ENCODE data around the gene COG6. TPM values are rescaled to one million over a fixed set of nuclear protein-coding genes. Genes with fewer than 3 reads are reported as not detected.

The COG6 gene
- total RNA-seq, 1 experiment from 2014 or later = 24.3 TPM

DNA sequence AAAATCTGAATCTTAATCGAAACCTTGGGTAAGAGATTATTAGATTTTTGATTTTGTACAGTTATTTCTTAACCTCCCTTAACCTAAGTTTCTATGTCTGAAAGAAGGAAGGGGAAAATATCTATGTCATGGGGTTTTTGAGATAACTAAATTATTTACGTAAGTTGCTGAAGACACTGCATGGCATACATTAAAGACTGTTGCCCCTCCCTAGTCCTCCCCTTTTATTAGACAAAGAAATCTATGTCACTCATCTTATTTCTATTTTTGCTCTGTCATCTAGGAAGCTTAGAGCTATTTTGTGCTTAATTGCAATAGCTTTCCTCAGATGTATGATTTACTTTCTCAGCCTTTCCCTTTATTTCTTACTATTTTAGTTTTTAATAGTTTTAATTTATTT, 15.0 kb downstream of the COG6 start:
- POLR2A ChIA-PET = no interaction called here
- no peak for DNase-seq (ENCODE audit: low read depth, low spot score)
- no peak for ATAC-seq
- H3K27me3 ChIP-seq (ENCODE audit: control insufficient read depth, insufficient read depth, low read length) = no peaks in the 10 kb centered on the region
- no TSS peak for BruUV-seq (replicated peaks)
- H3K36me3 ChIP-seq (ENCODE audit: control insufficient read depth, insufficient read depth, low read length) = no peaks in the 10 kb centered on the region
- CTCF ChIA-PET = no interaction called here
- no peaks in the 10 kb centered on the region for H3K4me1 ChIP-seq (ENCODE audit: control insufficient read depth, insufficient read depth, low read length)
- H3K9me3 ChIP-seq (ENCODE audit: control insufficient read depth, insufficient read depth, low read depth, low read length) = no peaks in the 10 kb centered on the region
- no peak overlapping the region for H3K4me3 ChIP-seq (ENCODE audit: low read depth in 2 of 2, low read length in 2 of 2)
- TF ChIP-seq, protein P1, sequence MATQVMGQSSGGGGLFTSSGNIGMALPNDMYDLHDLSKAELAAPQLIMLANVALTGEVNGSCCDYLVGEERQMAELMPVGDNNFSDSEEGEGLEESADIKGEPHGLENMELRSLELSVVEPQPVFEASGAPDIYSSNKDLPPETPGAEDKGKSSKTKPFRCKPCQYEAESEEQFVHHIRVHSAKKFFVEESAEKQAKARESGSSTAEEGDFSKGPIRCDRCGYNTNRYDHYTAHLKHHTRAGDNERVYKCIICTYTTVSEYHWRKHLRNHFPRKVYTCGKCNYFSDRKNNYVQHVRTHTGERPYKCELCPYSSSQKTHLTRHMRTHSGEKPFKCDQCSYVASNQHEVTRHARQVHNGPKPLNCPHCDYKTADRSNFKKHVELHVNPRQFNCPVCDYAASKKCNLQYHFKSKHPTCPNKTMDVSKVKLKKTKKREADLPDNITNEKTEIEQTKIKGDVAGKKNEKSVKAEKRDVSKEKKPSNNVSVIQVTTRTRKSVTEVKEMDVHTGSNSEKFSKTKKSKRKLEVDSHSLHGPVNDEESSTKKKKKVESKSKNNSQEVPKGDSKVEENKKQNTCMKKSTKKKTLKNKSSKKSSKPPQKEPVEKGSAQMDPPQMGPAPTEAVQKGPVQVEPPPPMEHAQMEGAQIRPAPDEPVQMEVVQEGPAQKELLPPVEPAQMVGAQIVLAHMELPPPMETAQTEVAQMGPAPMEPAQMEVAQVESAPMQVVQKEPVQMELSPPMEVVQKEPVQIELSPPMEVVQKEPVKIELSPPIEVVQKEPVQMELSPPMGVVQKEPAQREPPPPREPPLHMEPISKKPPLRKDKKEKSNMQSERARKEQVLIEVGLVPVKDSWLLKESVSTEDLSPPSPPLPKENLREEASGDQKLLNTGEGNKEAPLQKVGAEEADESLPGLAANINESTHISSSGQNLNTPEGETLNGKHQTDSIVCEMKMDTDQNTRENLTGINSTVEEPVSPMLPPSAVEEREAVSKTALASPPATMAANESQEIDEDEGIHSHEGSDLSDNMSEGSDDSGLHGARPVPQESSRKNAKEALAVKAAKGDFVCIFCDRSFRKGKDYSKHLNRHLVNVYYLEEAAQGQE (IDR thresholded peaks at IDR 0.05; ENCODE audit: insufficient read depth in 1 of 2, low read depth in 2 of 2, low read length in 1 of 2) = no peak
- TF ChIP-seq POLR2AphosphoS5 (IDR thresholded peaks at IDR 0.05; ENCODE audit: low read depth, low read length) = no peak
- no peak for TF ChIP-seq TCF7L2 (IDR thresholded peaks at IDR 0.05; ENCODE audit: low read depth, low read length)
- TF ChIP-seq, protein P2, sequence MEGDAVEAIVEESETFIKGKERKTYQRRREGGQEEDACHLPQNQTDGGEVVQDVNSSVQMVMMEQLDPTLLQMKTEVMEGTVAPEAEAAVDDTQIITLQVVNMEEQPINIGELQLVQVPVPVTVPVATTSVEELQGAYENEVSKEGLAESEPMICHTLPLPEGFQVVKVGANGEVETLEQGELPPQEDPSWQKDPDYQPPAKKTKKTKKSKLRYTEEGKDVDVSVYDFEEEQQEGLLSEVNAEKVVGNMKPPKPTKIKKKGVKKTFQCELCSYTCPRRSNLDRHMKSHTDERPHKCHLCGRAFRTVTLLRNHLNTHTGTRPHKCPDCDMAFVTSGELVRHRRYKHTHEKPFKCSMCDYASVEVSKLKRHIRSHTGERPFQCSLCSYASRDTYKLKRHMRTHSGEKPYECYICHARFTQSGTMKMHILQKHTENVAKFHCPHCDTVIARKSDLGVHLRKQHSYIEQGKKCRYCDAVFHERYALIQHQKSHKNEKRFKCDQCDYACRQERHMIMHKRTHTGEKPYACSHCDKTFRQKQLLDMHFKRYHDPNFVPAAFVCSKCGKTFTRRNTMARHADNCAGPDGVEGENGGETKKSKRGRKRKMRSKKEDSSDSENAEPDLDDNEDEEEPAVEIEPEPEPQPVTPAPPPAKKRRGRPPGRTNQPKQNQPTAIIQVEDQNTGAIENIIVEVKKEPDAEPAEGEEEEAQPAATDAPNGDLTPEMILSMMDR (IDR thresholded peaks at IDR 0.05) = no peak
- no peak for TF ChIP-seq SIN3A (IDR thresholded peaks at IDR 0.05; ENCODE audit: borderline replicate concordance, insufficient read depth, low read depth, low read length)
- no peak overlapping the region for H3K27ac ChIP-seq (ENCODE audit: low read length)
- in situ Hi-C loops (cut with HindIII; ENCODE audit: low pct_unique_long_range_greater_than_20kb, low sequenced_read_pairs) = no loop called here
- intact Hi-C loops (cut with micrococcal nuclease; ENCODE audit: unreplicated experiment) = loop anchor here (10.0 kb wide), 1 partner anchor 636 kb away; the partner anchor contains the start of genes NHLRC3 and PROSER1

DNA sequence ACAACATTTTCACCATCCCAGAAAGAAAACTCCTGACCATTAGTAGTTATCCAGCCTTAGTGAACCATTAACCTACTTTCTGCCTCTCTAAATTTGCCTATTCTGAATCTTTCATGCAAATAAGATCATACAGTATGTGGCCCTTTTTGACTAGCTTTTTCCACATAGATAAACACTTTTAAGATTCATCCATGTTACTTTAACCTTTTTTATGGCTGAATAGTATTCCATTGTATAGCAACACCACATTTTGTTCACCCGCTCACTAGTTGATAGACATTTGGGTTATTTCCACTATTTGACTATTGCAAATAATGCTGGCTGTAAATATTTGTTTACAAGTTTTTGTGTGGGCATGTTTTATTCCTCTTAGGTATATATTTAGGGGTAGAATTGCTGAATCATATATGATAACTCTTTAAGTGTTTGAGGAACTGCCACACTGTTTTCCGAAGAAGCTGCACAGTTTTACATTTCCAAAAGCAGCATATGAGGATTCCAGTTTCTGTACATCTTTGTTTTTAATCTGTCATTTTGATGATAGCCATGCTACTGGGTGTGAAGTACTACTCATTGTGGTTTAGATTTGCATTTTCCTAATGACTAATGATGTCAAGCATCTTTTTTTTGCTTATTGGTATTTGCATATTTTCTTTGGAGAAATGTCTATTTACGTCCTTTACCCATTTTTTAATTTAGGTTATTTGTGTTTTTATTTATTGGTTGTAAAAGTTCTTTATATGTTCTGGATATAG, 17.1 kb downstream of the COG6 start:
- CTCF ChIA-PET = no interaction called here
- in situ Hi-C loops (cut with HindIII; ENCODE audit: low pct_unique_long_range_greater_than_20kb, low sequenced_read_pairs) (no loop called here), intact Hi-C loops (cut with micrococcal nuclease; ENCODE audit: unreplicated experiment) (loop anchor here (10.0 kb wide), 1 partner anchor 638 kb away; the partner anchor contains the start of genes NHLRC3 and PROSER1)
- DNase-seq (ENCODE audit: low read depth, low spot score) (no peak), ATAC-seq (no peak)
- POLR2A ChIA-PET = no interaction called here
- Histone ChIP-seq H3K36me3 (ENCODE audit: control insufficient read depth, insufficient read depth, low read length) (no peaks in the 10 kb centered on the region), H3K27ac (ENCODE audit: low read length) (no peak overlapping the region), H3K27me3 (ENCODE audit: control insufficient read depth, insufficient read depth, low read length) (no peaks in the 10 kb centered on the region), H3K4me1 (ENCODE audit: control insufficient read depth, insufficient read depth, low read length) (no peaks in the 10 kb centered on the region), H3K9me3 (ENCODE audit: control insufficient read depth, insufficient read depth, low read depth, low read length) (no peaks in the 10 kb centered on the region), H3K4me3 (ENCODE audit: low read depth in 2 of 2, low read length in 2 of 2) (no peak overlapping the region)
- TF ChIP-seq TCF7L2 (IDR thresholded peaks at IDR 0.05; ENCODE audit: low read depth, low read length) (no peak), SIN3A (IDR thresholded peaks at IDR 0.05; ENCODE audit: borderline replicate concordance, insufficient read depth, low read depth, low read length) (no peak), POLR2AphosphoS5 (IDR thresholded peaks at IDR 0.05; ENCODE audit: low read depth, low read length) (no peak)
- TF ChIP-seq, protein P1 (IDR thresholded peaks at IDR 0.05; ENCODE audit: insufficient read depth in 1 of 2, low read depth in 2 of 2, low read length in 1 of 2) = no peak
- TF ChIP-seq, protein P2 (IDR thresholded peaks at IDR 0.05) = no peak
- BruUV-seq (replicated peaks) = no TSS peak

Measured in Panc1 (cell line).